ENCODE measurements around the gene PLD6.

DNA sequence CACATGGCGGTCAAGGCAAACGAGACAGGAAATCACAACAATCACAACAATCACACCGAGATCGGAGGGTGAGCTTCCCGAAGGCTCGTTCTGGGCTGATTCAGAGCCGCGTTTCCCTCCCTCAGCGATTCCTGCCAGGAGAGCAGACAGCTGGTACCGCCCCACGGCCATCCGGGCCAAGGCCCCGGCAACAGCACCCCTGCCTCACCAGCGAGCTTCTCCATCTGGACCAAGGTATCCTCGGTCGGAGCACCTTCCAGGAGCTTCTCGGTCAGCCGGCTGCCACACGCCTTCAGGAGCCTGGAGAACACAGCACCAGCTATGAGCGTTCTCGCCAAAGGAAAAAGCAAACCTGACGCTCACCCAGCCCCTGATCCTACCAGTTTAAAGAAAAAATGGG lies 15.2 kb upstream of the PLD6 start:
- TF ChIP-seq POLR2A (IDR thresholded peaks at IDR 0.05; ENCODE audit: extremely low read depth, insufficient read length), result no peak
- TF ChIP-seq, protein P1, sequence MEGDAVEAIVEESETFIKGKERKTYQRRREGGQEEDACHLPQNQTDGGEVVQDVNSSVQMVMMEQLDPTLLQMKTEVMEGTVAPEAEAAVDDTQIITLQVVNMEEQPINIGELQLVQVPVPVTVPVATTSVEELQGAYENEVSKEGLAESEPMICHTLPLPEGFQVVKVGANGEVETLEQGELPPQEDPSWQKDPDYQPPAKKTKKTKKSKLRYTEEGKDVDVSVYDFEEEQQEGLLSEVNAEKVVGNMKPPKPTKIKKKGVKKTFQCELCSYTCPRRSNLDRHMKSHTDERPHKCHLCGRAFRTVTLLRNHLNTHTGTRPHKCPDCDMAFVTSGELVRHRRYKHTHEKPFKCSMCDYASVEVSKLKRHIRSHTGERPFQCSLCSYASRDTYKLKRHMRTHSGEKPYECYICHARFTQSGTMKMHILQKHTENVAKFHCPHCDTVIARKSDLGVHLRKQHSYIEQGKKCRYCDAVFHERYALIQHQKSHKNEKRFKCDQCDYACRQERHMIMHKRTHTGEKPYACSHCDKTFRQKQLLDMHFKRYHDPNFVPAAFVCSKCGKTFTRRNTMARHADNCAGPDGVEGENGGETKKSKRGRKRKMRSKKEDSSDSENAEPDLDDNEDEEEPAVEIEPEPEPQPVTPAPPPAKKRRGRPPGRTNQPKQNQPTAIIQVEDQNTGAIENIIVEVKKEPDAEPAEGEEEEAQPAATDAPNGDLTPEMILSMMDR (IDR thresholded peaks at IDR 0.05; ENCODE audit: low read depth, low read length), result no peak
